Transverse colon (tissue), 4 donors: ENCODE measurements around the gene PRKCE. TPM values are rescaled to one million over a fixed set of nuclear protein-coding genes. Genes with fewer than 3 reads are reported as not detected.

ENCODE experiments used
- DNase-seq: peaks from one replicate; pipeline ENCODE4 v3.0.0-alpha.2; 2019
- H3K27ac ChIP-seq, 4 donors: fragments of 200-600 bp; sonication (generic); 2 replicates each; pipeline ENCODE4 v1.5.1; 2016 to 2018; ENCODE audit warnings: inconsistent platforms in 4 of 4
- H3K27me3 ChIP-seq: fragments of 200-600 bp; sonication (generic); 2 replicates; pipeline ENCODE4 v1.5.1; 2017; ENCODE audit warnings: inconsistent platforms
- H3K36me3 ChIP-seq, 4 donors: fragments of 200-600 bp; sonication (generic); 2 replicates each; pipeline ENCODE4 v1.5.1; 2017 to 2019; ENCODE audit warnings: inconsistent platforms in 4 of 4
- H3K4me1 ChIP-seq, 4 donors: fragments of 200-600 bp; sonication (generic); 2 replicates each; pipeline ENCODE4 v1.5.1; 2017 to 2020; ENCODE audit warnings: inconsistent platforms in 4 of 4
- H3K4me3 ChIP-seq, 4 donors: fragments of 200-600 bp; sonication (generic); 1 replicate in 1 of 4; 2 replicates in 3 of 4; pipeline versions ENCODE4 v1.5.1 to v1.6.1; 2017 to 2019; ENCODE audit warnings: inconsistent platforms in 4 of 4
- H3K9me3 ChIP-seq, 2 donors: fragments of 200-600 bp; sonication (generic); 2 replicates each; pipeline ENCODE4 v1.5.1; 2017 to 2019; ENCODE audit warnings: inconsistent platforms in 2 of 2
- CTCF ChIP-seq, 5 experiments: fragments of 200-600 bp in 3 of 5; fragments of 450-650 bp in 2 of 5; sonication (generic) in 3 of 5; IDR thresholded peaks; 1 replicate in 2 of 5; 2 replicates in 3 of 5; pipeline ENCODE4 v1.5.1; 2016 to 2017; ENCODE audit warnings: antibody characterized with exemption in 5 of 5, inconsistent platforms in 3 of 5, mild to moderate bottlenecking in 2 of 5, moderate library complexity in 1 of 5
- EP300 ChIP-seq: sonication (generic); formaldehyde crosslinking; IDR thresholded peaks from one replicate; pipeline ENCODE4 v1.6.1; 2017; ENCODE audit warnings: antibody characterized with exemption, low read depth
- POLR2A ChIP-seq: fragments of 450-650 bp; IDR thresholded peaks from one replicate; pipeline ENCODE4 v1.6.1; 2016; ENCODE audit warnings: antibody characterized with exemption, mild to moderate bottlenecking, moderate library complexity
- POLR2AphosphoS5 ChIP-seq, 3 donors: sonication (generic); formaldehyde crosslinking; IDR thresholded peaks; one replicate each; pipeline ENCODE4 v1.6.1; 2016; ENCODE audit warnings: antibody characterized with exemption in 3 of 3
- WGBS, 2 donors: methylation state at CpG; one replicate each; pipeline ENCODE4 v1.1.5; 2018; ENCODE audit warnings: low coverage in 1 of 2; 5-methylcytosine and 5-hydroxymethylcytosine counted together
- in situ Hi-C, 4 donors: fragments of 200-750 bp; cut with MboI; loops; one replicate each; pipeline versions ENCODE4 v1.15.0 to v1.15.1; 2017; ENCODE audit warnings: low sequenced_read_pairs in 3 of 4, low pct_ligation_motif_present in 1 of 4, low pct_unique_long_range_greater_than_20kb in 1 of 4
- intact Hi-C: fragments of 100-400 bp; cut with DNase I; formaldehyde crosslinking; loops from one replicate; pipeline ENCODE4 v1.15.1; 2023; ENCODE audit warnings: low total_unique reads
- total RNA-seq, 4 donors: library from RNA; depleted of rRNA; stranded (reverse); fragments of >200 nt; gene quantifications; one replicate each; pipeline ENCODE4 v1.1.0, GENCODE V29; 2016

Gene PRKCE
- total RNA-seq, 4 donors from 2014 or later = 8.6 to 20.6 (median 11.3) TPM

GRCh38 chr2:46175419-46175818, 523.9 kb downstream of the PRKCE start:
- intact Hi-C loops (no loop called here), in situ Hi-C loops (no loop called here)
- TF ChIP-seq CTCF (IDR thresholded peaks at IDR 0.05) (no peak), EP300 (no peak), POLR2AphosphoS5 (IDR thresholded peaks at IDR 0.05) (no peak), POLR2A (no peak)
- Histone ChIP-seq H3K9me3 (no peaks in the 10 kb centered on the region), H3K27ac (no peak overlapping the region), H3K4me3 (no peak overlapping the region), H3K27me3 (no peaks in the 10 kb centered on the region), H3K4me1 (peaks cover 0 to 21% (median 19%) of the 10 kb centered on the region in 4 donors), H3K36me3 (no peaks in the 10 kb centered on the region)
- WGBS, 2 donors = 90 to 91% methylated on average over 3 to 4 of the region's 4 CpGs
- no peak for DNase-seq

GRCh38 chr2:46177461-46178089, 526.1 kb downstream of the PRKCE start:
- in situ Hi-C loops = no loop called here
- H3K4me1 ChIP-seq = peaks cover 0 to 21% (median 15%) of the 10 kb centered on the region in 4 donors
- intact Hi-C loops = no loop called here

GRCh38 chr2:46179037-46179621, 527.7 kb downstream of the PRKCE start:
- in situ Hi-C loops (no loop called here), intact Hi-C loops (no loop called here)
- no peak for TF ChIP-seq CTCF (IDR thresholded peaks at IDR 0.05)
- TF ChIP-seq POLR2AphosphoS5 (IDR thresholded peaks at IDR 0.05) = peak in 1 of 3 donors; percentile 4
- Histone ChIP-seq H3K27me3 (no peaks in the 10 kb centered on the region), H3K4me1 (peaks cover 0 to 21% (median 15%) of the 10 kb centered on the region in 4 donors), H3K27ac (peak overlapping the region; percentile 40 to 56 (median 54)), H3K9me3 (no peaks in the 10 kb centered on the region), H3K4me3 (no peak overlapping the region), H3K36me3 (no peaks in the 10 kb centered on the region)
- peak; percentile 48 for DNase-seq
- WGBS, 2 donors = 40 to 67% methylated on average over 1 to 6 of the region's 6 CpGs

More at GRCh38 chr2:46177461-46178089, 526.1 kb downstream of the PRKCE start:
- Histone ChIP-seq H3K36me3 (no peaks in the 10 kb centered on the region), H3K9me3 (no peaks in the 10 kb centered on the region), H3K27me3 (no peaks in the 10 kb centered on the region), H3K27ac (no peak overlapping the region), H3K4me3 (no peak overlapping the region)
- no peak for DNase-seq
- TF ChIP-seq POLR2AphosphoS5 (IDR thresholded peaks at IDR 0.05) (no peak), CTCF (IDR thresholded peaks at IDR 0.05) (no peak), POLR2A (no peak), EP300 (no peak)
- 88 to 92% methylated on average over 4 to 6 of the region's 6 CpGs for WGBS, 2 donors

GRCh38 chr2:46180189-46180588, 528.7 kb downstream of the PRKCE start:
- no peaks in the 10 kb centered on the region for H3K9me3 ChIP-seq
- H3K4me3 ChIP-seq = no peak overlapping the region
- in situ Hi-C loops (no loop called here), intact Hi-C loops (no loop called here)
- H3K27ac ChIP-seq = peak overlapping the region in 1 of 4 donors; percentile 55
- H3K27me3 ChIP-seq = no peaks in the 10 kb centered on the region
- WGBS, 2 donors = 83 to 94% methylated on average over 1 to 2 of the region's 2 CpGs
- peaks cover 0 to 13% (median 9%) of the 10 kb centered on the region in 4 donors for H3K4me1 ChIP-seq
- no peaks in the 10 kb centered on the region for H3K36me3 ChIP-seq
- DNase-seq = no peak
- TF ChIP-seq POLR2AphosphoS5 (IDR thresholded peaks at IDR 0.05) = no peak
- no peak for TF ChIP-seq EP300
- TF ChIP-seq POLR2A = no peak
- TF ChIP-seq CTCF (IDR thresholded peaks at IDR 0.05) = no peak
